Activated CD8-positive, alpha-beta memory T cell treated with anti-CD3 and anti-CD28 coated beads, Interleukin-2, amount 50 U/mL, for 48 hours (primary cell): ENCODE measurements around the gene GTPBP8.
"Not testable (repeated sequence)": the region's sequence is repeated elsewhere in the genome, so short reads cannot be mapped to it uniquely, and the experiment has no call there.

Experiments used
- DNase-seq: peaks from one replicate; pipeline ENCODE4 v3.0.0-alpha.2; 2020

Gene GTPBP8

GRCh38 chr3:113002037-113002436 is 11.3 kb downstream of the GTPBP8 start:
- no peak for DNase-seq

GRCh38 chr3:113002679-113003078 is 11.9 kb downstream of the GTPBP8 start:
- no peak for DNase-seq

GRCh38 chr3:113005611-113006010 is 14.8 kb downstream of the GTPBP8 start:
- DNase-seq: no peak

- DNase-seq: no peak
Measured at GRCh38 chr3:113006359-113007056, 15.7 kb downstream of the GTPBP8 start.

GRCh38 chr3:113008117-113008516 is 17.3 kb downstream of the GTPBP8 start:
- DNase-seq: no peak

GRCh38 chr3:113013593-113013992 is 22.8 kb downstream of the GTPBP8 start:
- DNase-seq: no peak

- no peak for DNase-seq
Measured at GRCh38 chr3:113018536-113019181, 27.9 kb downstream of the GTPBP8 start.

GRCh38 chr3:113019182-113020137 is 28.7 kb downstream of the GTPBP8 start:
- DNase-seq: peak; percentile 90

- DNase-seq: no peak
Measured at GRCh38 chr3:113021471-113021870, 30.7 kb downstream of the GTPBP8 start.

GRCh38 chr3:113034011-113034410 is 43.2 kb downstream of the GTPBP8 start:
- DNase-seq: no peak

- DNase-seq: no peak
Measured at GRCh38 chr3:113035387-113035982, 44.7 kb downstream of the GTPBP8 start.

GRCh38 chr3:113038328-113038727 is 47.5 kb downstream of the GTPBP8 start:
- DNase-seq: no peak

GRCh38 chr3:113039546-113039945 is 48.8 kb downstream of the GTPBP8 start:
- DNase-seq: no peak

- no peak for DNase-seq
Measured at GRCh38 chr3:113040231-113040630, 49.4 kb downstream of the GTPBP8 start.

- no peak for DNase-seq
Measured at GRCh38 chr3:113043686-113044085, 52.9 kb downstream of the GTPBP8 start.

GRCh38 chr3:113046186-113046965 is 55.6 kb downstream of the GTPBP8 start:
- DNase-seq: not testable (repeated sequence)

GRCh38 chr3:113051302-113051711 is 60.5 kb downstream of the GTPBP8 start:
- DNase-seq: peak; percentile 93
